Measurements from ENCODE around the gene MBNL2.

Gene MBNL2

DNA sequence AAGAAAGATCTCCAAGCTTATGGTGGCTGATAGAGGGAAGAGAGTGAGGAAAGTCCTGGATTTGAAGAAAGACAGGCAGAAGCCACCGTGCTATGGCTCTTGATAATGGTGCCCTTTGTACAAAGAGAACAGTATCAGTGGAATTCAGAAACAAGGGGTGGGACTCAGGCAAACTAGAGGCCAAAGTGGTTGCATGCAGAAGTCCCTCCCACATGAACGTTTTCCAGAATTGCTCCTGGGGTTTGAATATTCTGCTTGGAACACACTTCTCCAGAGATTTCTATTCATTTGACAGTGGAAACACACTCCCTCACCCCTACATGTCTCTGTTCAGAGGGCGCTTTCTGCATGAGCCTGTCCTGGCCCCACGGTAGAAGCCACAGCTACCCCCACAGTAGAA, 10.1 kb upstream of the MBNL2 start:
- DNase-seq = no peak

DNA sequence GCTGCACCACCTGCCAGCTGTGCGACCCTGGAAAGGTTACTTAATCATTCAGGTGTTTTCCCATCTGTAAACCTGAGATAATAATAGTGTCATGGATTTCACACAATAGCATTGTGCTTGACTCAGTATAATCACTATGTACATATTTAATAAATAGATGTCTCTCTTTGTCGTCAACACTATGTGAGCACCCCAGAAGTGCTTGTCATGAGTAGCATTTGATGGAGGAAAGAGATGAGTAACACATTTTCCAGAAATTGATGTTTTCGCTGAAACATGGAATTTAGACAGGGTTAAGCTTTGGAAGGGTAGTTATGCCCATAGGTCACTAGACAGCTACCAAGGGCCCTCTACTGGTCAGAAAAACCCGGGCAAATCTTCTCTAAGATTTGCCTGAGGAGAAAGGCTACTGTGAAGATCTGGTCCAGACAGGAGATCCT, 9.5 kb upstream of the MBNL2 start:
- DNase-seq = no peak

DNA sequence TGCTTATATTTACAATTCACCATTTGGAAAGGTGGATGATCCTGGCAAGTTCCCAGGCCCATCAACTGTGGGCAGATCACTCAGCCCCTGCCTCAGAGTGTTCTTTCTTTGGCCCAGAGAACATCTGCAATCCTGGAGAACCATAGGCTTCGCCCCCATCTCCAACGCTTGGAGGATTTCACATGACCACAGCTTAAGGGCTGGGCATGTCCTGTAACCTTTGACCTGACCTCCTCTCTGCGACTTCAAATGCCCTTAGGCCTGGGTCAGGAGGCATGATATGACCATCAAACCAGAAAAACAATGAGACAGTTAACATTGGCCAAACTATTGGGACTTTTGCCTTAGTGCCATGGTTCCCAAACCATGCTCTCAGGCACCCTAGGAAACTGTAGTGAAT, 7.2 kb upstream of the MBNL2 start:
- DNase-seq = no peak

DNA sequence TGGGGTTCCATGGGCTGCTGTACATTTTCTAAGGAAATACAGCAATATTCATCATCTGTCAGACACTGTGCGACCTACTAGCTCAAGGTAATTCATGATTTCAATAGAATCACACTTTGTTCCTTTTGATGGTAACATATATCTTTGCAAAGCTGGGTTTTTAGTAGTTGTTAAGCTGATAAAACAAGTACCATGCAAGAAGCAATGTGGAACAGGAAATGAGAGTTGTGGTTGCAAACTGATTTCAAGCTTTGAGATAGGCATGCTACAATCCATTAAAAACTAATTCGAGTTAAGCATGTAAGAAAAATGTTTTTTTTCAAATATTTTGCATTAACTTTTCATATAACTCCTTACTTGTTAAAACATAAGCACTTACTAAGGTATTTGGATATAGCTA, 6.8 kb upstream of the MBNL2 start:
- peak in 1 of 2 donors; percentile 24 for DNase-seq

DNA sequence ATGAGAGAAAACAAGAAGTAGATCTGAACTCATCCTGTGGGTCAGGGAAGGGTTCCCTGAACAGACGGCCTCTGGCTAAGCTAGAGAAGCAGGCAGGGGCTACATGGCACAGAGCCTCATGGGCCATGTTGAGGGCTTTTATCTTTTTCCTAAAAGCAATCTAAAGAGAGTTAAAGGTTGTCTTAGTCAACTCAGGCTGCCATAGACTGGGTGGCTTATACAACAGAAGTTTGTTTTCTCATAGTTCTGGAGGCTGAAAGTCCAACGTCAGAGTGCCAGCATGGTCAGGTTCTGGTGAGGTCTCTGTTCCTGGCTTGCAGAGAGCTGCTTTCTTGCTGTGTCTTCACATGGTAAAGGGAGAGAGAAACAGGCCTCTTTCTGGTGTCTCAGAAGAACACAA, 2.9 kb upstream of the MBNL2 start:
- no peak for DNase-seq

DNA sequence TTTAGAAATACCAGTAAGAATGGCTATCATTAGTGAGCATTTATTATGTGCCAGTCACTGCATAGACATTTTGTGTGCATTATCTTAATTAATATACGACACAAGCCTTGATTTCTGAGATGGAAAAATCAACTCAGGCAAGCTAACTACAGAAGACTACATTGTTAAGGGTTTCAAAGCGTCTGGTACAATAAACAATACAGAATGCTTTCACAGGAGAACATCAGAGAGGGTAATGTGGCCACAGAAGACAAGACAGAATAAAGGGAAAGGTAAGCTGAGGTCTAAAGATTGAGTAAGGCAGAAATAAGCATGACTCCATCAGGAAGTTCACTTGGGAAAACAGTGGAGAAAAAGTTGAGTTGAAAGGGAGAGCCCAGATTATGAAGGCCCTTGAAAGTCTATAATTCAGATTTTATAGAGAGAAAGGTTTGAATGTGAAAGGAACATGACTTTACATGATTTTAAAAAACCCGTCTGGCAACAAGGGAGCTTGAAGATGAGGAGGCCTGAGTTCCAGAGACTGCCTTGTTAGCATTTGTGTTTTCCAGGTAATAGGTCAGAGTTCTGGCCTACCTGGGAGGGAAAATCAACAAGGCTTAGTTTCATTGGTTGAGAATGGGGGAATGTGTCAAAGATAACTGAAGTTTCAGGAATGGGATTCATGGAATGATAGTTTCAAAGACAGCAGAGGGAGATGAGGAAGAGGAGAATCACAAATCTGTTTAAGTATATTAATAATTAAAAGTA, 1.8 kb upstream of the MBNL2 start:
- no peak for DNase-seq

DNA sequence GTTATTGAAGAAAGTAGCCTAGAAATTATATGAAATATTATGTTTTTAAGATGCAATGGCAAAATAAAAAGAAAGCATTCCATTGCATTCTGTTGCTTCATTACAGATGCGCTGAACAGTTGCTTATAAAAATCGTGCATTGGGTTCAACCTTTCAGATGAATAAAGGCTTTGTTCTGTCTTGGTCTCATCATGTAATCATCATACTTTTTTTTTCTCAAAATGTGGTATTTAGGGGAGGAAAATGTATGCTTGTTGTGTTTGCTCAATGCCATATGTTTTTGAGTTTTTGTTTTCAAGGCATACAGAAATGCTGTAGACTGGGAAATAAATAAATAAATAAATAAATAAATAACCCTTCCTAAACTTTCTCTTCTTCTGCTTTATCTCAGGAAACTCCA, 1.1 kb upstream of the MBNL2 start:
- DNase-seq = no peak

DNA sequence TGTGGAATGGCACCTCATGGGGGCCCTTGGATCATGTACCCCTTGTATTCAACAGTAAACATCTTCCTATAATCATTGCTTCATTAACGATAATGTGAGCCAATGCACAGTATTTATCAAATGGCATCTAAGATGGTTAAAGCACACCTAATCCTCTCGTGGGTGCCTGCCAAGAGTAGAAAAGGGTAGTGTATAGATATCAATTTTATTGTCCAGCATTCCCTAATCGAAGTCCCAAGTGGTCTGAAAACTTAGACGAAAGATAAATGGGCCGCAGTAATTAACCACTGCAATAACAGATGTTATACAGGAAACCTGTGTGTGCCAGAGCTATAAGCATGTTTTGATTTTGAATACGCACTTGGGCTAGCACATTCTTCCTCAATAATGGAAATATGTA, 667 bp upstream of the MBNL2 start:
- DNase-seq = no peak

DNA sequence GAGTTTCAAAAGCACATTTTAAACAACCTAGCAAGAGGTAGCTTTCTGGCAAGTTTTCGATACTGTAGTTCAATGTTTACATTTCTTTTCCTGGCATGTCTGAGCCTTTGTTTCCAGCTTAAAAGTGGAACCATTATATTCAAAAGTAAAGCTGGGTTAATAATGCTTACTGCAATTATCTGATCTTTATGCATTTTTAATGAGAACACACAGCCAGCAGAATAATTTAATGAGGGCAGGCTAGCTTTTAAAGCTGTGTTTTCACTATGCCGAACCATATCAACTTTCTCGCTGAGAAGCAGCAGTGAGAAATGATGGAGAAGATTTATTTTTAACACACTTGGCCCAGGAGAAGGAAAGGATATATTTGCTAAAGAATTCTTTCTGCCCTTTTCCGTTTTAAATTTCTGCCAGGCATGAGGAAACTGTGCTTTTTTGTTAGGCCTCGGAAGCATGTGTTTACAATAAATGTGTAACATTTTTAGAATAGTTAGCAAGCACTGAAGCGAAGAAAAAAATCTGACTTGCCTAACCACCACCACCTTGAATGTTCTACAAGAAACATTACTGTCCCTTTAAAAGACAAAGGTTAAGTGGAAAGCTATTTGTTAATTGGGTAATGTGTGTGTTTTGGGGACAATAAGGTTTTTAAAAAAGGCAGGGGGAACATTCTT, 1.0 kb downstream of the MBNL2 start:
- DNase-seq = peak in 1 of 2 donors; percentile 30

DNA sequence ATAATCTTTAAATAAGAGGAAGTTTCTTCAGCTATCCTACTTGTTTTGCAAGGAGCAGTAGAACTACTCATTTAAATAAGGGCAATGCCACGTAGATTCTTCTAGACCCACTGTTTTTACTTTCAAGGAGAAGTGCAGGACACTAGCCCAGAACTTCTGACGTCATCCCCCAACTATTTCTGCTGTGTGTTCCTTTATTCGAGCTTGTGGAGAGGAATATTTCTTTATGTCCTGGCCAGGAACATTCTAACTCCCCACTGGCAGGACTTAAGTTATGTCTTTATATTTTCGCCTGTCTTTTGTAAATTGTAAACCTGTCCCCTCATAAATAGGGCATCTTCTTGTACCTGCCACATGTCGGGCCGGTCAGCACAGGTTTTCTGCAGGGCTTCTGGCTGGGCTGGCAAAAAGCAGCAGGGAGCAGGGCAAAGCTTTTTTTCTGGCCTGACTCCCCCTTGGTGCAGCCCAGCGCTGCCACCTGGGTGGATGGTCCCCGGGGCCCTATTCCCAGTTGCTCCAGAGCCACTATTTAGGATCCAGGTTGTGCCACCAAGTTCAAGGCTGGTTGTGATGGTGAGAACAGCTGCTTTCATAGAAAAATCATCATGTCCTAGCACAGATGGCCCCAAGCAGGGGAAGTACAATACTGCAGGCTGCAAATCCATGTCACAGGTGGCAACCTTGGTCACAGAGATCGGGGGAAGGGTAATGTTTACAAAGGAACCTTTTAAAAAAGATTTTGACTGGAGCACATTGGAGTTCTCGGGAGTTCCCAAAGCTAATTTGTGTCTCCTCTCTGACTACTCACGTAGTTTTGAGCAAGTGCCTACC, 1.8 kb downstream of the MBNL2 start:
- peak; percentile 35 to 49 for DNase-seq

DNA sequence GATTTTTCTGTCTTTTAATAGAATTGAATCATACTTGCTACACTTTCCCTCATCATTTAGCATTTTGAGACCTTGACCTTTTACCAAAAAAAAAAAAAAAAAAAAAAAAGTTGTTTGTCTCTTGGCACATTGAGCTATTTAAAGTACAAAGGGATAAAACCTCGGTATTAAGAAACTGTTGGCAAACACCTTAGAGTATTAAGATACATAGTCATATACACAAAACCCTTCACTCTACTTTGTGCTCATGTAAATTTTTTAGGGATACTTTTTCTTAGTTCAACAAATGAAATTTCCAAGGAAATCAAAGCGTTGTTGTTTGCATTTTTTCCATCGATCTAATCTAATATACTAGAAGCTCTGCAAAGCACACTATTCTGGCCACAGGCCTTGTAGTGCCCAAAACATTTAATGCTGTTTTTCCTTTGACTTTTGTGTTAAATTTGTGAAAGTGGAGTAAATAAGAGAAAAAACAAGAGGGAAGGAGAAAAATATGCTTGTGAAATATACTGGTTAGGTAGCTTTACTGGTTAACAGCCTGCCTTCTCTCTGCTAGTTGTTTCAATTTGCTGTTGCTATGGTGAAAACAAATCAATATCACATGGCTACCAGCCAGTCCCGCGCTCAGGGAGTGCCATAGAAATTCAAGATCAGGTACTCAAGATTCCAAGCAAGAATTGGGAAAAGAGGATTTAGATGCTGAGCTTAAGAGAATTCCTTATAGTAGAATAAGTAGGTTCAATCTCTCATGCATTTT, 2.6 kb downstream of the MBNL2 start:
- DNase-seq = peak; percentile 33 to 72

DNA sequence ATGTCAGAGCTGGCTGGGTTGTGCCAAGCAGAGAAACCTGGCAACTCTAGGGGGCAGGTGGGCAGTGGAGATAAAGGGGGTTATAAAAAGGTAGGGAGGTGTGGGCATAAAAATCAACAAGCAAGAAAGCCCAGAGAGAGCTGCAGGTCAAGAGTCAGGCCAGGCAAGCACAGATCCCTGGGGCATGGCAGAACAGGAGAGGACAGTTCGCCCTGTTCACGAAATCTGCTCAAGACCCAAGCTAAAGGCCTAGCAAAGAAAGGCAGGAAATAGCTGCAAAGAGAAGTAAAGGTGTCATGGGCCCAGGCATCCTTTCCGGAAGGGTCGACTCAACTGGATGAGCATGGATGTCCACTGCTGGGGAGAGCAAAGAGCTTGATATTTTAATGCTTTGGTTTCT, 3.4 kb downstream of the MBNL2 start:
- DNase-seq = peak in 1 of 2 donors; percentile 23

DNA sequence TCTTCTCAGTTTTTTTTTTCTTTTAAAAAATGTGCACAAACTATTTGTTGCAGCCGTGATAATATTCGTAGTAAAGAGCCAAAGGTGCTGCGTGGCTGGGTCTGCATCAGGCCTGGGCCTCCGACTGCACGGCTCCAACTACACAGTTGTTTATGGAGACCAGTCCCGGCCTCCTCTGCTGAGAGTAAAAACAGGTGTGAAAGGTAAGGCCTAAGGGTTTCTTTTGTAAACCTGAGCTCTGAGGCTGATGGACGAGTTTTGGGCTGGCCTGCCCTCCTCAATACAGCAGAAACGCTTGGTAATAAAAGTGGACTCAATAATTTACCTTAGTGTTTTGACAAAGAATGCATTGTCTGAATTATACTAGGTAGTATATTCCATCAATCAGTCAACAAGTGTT, 3.9 kb downstream of the MBNL2 start:
- no peak for DNase-seq

DNA sequence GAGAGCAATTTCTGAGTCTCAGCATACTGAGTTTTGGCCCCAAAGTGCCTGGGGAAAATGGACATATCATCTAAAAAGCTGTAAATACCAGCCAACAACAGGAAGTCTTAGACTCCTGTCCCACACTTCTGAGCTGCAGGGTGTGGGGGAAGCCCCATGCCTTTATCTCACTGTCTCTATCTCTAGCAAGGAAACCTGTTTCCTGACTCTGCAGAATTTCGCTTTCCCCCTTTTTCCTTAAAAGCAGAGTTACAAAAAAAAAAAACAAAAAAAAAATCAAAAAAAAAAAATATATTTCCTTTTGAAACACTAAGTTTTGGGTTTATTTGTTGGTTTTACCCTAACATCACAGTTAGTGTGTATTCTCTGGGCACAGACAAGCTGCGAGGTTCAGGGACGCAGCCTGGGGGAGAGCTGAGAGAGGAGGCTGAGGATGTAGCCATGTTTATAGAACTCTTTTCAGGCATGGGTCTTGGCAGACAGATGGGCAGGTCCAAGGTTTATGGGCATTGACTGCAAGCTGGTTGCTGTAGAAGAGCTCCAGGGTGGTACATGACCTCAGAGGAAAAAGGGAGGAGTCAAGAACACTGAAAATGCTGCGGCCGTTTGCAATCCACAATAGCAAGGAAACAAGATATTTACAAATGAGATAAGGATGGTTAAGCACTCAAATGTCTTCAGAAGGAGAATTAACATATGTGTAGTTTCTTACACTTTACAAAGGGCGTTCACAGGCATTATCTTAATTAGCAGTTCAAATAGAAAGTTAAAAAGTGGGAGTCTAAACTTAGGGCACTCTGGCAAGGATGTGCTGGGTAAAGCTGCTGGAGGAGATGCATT, 4.9 kb downstream of the MBNL2 start:
- DNase-seq = peak; percentile 24 to 71

DNA sequence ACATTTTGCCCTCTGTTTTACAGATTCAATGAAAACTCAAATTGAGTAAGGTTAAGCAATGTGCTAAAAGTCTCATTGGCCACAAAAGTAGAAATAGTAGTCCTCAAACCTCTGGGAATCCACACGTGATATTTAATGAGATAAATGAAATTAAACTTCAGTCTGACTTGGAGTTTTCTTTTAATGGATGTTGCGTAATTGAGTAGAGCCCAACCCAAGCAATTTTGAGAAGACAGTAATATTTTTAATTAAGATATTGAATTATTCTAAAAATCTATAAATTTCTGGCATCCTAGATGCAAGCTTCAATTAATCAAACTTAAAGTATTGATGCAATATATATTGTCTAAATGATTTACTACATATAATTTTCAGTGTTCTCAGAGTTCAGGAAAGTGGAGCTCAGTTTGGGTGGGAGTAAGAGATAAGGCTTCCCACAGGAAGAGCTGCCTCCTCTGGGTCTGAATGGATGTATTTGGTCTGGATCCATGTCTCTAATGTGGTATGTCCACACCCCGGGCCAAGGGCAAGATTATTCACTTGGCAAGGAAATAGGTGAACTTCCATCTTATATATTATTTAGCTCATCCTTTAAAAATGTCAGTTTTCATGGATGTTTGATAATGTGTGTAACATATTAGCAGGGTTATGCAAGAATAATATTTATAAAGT, 6.9 kb downstream of the MBNL2 start:
- no peak for DNase-seq

DNA sequence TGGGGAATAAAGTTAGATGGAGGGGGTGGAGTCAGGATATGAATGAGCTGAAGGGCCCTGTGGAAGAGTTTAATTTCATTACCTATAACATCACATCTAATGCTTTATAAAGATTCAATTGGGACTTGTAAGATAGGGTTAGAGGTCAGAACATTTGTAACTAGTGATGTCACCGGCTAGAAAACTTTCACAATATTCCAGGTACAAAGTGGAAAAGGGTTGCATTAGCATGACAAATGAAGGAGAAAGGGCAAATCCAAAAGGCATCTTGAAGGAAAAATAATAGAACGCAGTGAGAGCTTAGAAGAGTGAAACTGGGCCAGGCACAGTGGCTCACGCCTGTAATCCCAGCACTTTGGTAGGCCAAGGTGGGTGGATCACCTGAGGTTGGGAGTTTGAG, 7.6 kb downstream of the MBNL2 start:
- DNase-seq = no peak

DNA sequence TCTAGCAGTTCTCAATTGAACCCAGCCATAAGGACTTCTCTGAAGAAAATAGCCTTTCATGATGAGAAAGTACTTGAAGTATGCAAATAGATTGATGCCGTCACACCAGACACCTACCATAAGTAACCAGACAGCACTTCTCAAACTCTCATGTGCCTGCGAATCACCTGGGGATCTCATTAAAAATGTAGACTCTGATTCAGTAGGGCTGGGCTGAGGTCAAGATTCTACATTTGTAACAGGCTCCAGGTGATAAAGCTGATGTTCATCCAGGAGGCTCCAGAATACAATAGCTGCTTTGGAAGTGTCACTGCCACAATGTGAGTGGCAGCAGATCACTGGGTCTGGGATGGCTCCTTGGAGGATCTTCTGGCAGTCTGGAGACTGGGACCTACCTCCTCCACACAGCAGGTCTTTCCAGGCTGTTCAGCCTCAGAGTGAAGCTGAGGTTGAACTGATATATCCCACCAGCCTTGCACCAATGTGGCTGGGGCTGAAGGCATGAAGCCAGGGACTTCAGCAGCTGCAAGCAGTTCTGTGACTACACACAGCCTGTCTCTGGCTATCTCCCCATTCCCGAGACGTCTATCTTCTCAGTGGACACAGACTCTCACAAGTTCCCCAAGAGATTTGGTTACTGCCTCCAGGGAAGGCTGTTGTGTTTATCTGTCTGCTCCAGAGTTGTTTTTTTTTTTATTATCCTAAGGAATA, 9.1 kb downstream of the MBNL2 start:
- DNase-seq = no peak

DNA sequence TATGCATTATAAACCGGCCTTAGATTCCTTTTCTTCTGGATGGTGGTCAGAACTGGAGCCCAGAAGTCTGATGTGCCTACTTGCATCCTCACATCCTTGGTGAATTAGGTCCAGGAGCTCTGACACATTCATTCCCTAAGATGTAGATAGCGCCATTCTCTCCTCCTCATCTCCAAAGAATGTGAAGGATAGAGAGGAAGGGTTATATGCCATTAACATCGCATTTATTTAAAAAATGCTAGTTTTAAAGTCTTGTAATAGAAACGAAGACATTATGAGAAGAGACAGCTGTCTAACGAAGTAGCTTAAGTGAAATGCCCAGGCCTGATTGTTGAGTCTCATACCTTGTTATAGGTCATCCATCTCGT, 9.7 kb downstream of the MBNL2 start:
- no peak for DNase-seq

DNA sequence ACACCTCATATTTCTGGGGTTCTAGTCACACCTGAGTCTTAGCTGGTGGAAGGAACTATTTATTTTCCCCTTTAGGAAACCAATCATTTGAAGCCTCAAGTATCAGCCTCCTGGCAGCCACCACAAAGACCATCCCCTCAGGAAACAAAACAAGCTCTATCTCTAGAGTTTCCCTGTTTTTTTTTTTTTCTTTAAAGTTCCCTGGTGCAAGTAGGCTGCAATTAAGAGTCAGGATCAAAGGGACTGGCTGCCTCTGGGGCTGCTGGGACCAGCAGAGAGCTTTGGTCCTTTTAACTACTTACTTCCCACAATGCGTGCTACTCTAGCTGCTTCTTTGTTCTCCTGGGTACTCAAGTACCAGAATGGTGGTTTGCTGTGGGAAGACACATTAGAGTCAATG, 11.4 kb downstream of the MBNL2 start:
- DNase-seq = no peak

DNA sequence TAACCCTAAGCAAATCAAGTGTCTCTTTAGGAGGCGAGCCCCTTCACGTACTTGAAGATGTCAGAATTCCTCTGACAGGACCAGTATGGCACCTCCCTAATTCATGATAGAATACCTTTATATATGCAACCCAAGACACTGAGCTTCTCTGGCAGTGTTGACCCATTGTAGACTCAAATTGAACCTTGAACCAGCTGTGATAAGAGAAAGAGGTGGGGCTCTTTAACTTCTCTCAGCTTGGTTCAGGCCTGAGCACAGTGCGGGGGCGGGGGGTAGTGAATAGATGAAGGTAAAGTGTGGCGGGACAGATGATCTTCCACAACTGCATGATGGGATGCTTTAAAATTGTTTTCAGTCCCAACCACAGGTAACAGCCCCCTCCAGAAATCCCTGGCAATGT, 12.1 kb downstream of the MBNL2 start:
- no peak for DNase-seq

DNA sequence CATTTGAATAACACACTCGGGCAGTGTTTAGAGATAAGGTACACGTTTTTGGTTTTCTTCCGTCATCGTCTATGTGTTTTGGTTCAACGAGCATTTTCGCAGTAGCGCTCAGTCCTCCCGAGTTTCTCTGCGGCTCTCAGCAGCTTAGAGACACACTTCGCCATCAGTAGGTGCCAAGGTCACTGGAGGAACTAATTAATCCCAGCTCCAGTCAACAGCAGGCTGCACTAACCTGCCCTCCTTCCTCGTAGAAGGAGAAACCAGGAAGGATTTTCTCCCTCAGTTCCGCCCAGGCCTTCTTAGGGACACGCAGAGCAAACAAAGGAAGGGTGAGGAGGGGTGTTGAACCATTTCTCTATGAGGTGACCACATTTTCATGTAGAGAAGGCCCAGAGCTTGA, 12.6 kb downstream of the MBNL2 start:
- no peak for DNase-seq

Data from CD4-positive, alpha-beta T cell treated with Interferon alpha-2 for 1 hour (primary cell).